IMR-90 (cell line): Measurements from ENCODE around the gene PRKAR1B. TPM values are rescaled to one million over a fixed set of nuclear protein-coding genes. Genes with fewer than 3 reads are reported as not detected.

Experiments
- ATAC-seq: fragments of 200-7000 bp; cut with Tn5 transposase; 2 replicates; pipeline ENCODE4 v1.9.1; 2020; ENCODE audit warnings: low read depth, mild to moderate bottlenecking, moderate library complexity
- BruUV-seq: library from RNA; stranded (reverse); fragments of 400-500 nt; replicated peaks from 2 replicates; lab custom pipeline; 2021; lab: Mats Ljungman, UMichigan
- CTCF ChIA-PET: fragments of 300-600 bp; formaldehyde crosslinking; extraction: SDS; loops from one replicate; lab custom pipeline; 2021; ENCODE audit warnings: antibody characterized with exemption; lab: Yijun Ruan, JAX
- POLR2A ChIA-PET: fragments of 300-600 bp; sonication (Branson Sonifier 250); formaldehyde crosslinking; loops from one replicate; lab custom pipeline; 2022; ENCODE audit warnings: antibody characterized with exemption; ENCODE audit not compliant: unreplicated experiment; lab: Charles Lee
- DNase-seq: peaks from one replicate; pipeline ENCODE4 v3.0.0; 2013
- H2AFZ ChIP-seq: replicated peaks from 2 replicates; pipeline ENCODE3; 2013; ENCODE audit warnings: low read length, mild to moderate bottlenecking; ENCODE audit not compliant: poor library complexity
- H2AK5ac ChIP-seq: 2 replicates; pipeline ENCODE4 v1.6.1; 2013; ENCODE audit warnings: low read depth, low read length, inconsistent platforms
- H2AK9ac ChIP-seq: replicated peaks from 2 replicates; pipeline ENCODE3; 2013; ENCODE audit warnings: mild to moderate bottlenecking, low read depth, low read length, moderate library complexity; ENCODE audit not compliant: poor library complexity
- H2BK120ac ChIP-seq: 2 replicates; pipeline ENCODE4 v1.6.1; 2013; ENCODE audit warnings: low read depth, low read length, inconsistent platforms
- H2BK15ac ChIP-seq: 3 replicates; pipeline ENCODE4 v1.6.1; 2013; ENCODE audit warnings: low read depth, low read length, inconsistent platforms
- H2BK20ac ChIP-seq: 2 replicates; pipeline ENCODE4 v1.6.1; 2013; ENCODE audit warnings: low read depth, mild to moderate bottlenecking, inconsistent platforms, low read length, moderate library complexity
- H2BK5ac ChIP-seq: 2 replicates; pipeline ENCODE4 v1.6.1; 2013; ENCODE audit warnings: mild to moderate bottlenecking, low read depth, low read length, inconsistent platforms; ENCODE audit not compliant: poor library complexity, severe bottlenecking
- H3K14ac ChIP-seq: replicated peaks from 2 replicates; pipeline ENCODE4 v1.6.1; 2013; ENCODE audit warnings: low read depth, low read length, inconsistent platforms
- H3K18ac ChIP-seq: 2 replicates; pipeline ENCODE4 v1.6.1; 2013; ENCODE audit warnings: low read depth, low read length, control low read depth
- H3K23ac ChIP-seq: 2 replicates; pipeline ENCODE4 v1.6.1; 2013; ENCODE audit warnings: low read depth, low read length, inconsistent platforms
- H3K27ac ChIP-seq: 2 replicates; pipeline ENCODE4 v1.5.1; 2013; ENCODE audit warnings: mild to moderate bottlenecking, control low read depth, low read length; ENCODE audit not compliant: insufficient read depth
- H3K27me3 ChIP-seq: 2 replicates; pipeline ENCODE4 v1.6.1; 2013; ENCODE audit warnings: low read length; ENCODE audit not compliant: control insufficient read depth, insufficient read depth
- H3K36me3 ChIP-seq: 2 replicates; pipeline ENCODE4 v1.6.1; 2013; ENCODE audit warnings: low read length, mixed read lengths; ENCODE audit not compliant: control insufficient read depth, insufficient read depth
- H3K4ac ChIP-seq: 2 replicates; pipeline ENCODE4 v1.6.1; 2013; ENCODE audit warnings: low read depth, low read length, inconsistent platforms
- H3K4me1 ChIP-seq: 2 replicates; pipeline ENCODE4 v1.6.1; 2013; ENCODE audit warnings: low read length, mixed read lengths; ENCODE audit not compliant: control insufficient read depth, insufficient read depth
- H3K4me2 ChIP-seq: 2 replicates; pipeline ENCODE4 v1.6.1; 2013; ENCODE audit warnings: low read depth, mild to moderate bottlenecking, control low read depth, low read length, moderate library complexity
- H3K4me3 ChIP-seq: 2 replicates; pipeline ENCODE4 v1.5.1; 2013; ENCODE audit warnings: low read depth, mild to moderate bottlenecking, control low read depth, low read length, moderate library complexity; ENCODE audit not compliant: insufficient read depth
- H3K56ac ChIP-seq: 2 replicates; pipeline ENCODE4 v1.6.1; 2013; ENCODE audit warnings: low read length, inconsistent platforms; ENCODE audit not compliant: insufficient read depth; ENCODE audit errors: extremely low read depth
- H3K79me1 ChIP-seq, 2 experiments: 2 replicates each; pipeline ENCODE4 v1.6.1; 2013; ENCODE audit warnings: low read length in 2 of 2, inconsistent platforms in 1 of 2, low read depth in 1 of 2
- H3K9ac ChIP-seq: 2 replicates; pipeline ENCODE4 v1.6.1; 2013; ENCODE audit warnings: low read depth, low read length, control low read depth
- H3K9me1 ChIP-seq: 2 replicates; pipeline ENCODE4 v1.6.1; 2013; ENCODE audit warnings: low read length, inconsistent platforms; ENCODE audit not compliant: insufficient read depth
- H3K9me3 ChIP-seq: 2 replicates; pipeline ENCODE4 v1.6.1; 2013; ENCODE audit warnings: low read length; ENCODE audit not compliant: control insufficient read depth, insufficient read depth
- H4K20me1 ChIP-seq: 2 replicates; pipeline ENCODE4 v1.6.1; 2013; ENCODE audit warnings: low read length, inconsistent platforms; ENCODE audit not compliant: insufficient read depth
- H4K5ac ChIP-seq: 2 replicates; pipeline ENCODE4 v1.6.1; 2013; ENCODE audit warnings: mild to moderate bottlenecking, low read depth, low read length, control low read depth
- H4K8ac ChIP-seq, 2 experiments: 2 replicates each; pipeline ENCODE4 v1.6.1; 2013; ENCODE audit warnings: low read depth in 2 of 2, low read length in 2 of 2, control low read depth in 1 of 2, inconsistent platforms in 1 of 2
- H4K91ac ChIP-seq: 2 replicates; pipeline ENCODE4 v1.6.1; 2013; ENCODE audit warnings: low read depth, low read length, inconsistent platforms; ENCODE audit not compliant: insufficient read depth
- BHLHE40 ChIP-seq: fragments of 150-350 bp; IDR thresholded peaks from 2 replicates; pipeline ENCODE4 v1.6.1; 2016; ENCODE audit warnings: mild to moderate bottlenecking, low read depth, low read length
- CEBPB ChIP-seq: IDR thresholded peaks from 2 replicates; pipeline ENCODE4 v1.6.1; 2012; ENCODE audit warnings: low read depth, low read length, improper control_type of control experiment
- CHD1 ChIP-seq: IDR thresholded peaks from 2 replicates; pipeline ENCODE4 v1.6.1; 2012; ENCODE audit warnings: low read depth, low read length, improper control_type of control experiment
- FOS ChIP-seq: fragments of 150-350 bp; IDR thresholded peaks from 2 replicates; pipeline ENCODE4 v1.6.1; 2016; ENCODE audit warnings: low read depth, low read length
- MAFK ChIP-seq: IDR thresholded peaks from 2 replicates; pipeline ENCODE4 v1.6.1; 2012; ENCODE audit warnings: low read depth, low read length, improper control_type of control experiment
- MAZ ChIP-seq: IDR thresholded peaks from 2 replicates; pipeline ENCODE4 v1.6.1; 2012; ENCODE audit warnings: low read depth, mild to moderate bottlenecking, low read length, improper control_type of control experiment, moderate library complexity, borderline replicate concordance
- MXI1 ChIP-seq: IDR thresholded peaks from 2 replicates; pipeline ENCODE4 v1.6.1; 2012; ENCODE audit warnings: low read depth, mild to moderate bottlenecking, low read length, moderate library complexity, borderline replicate concordance
- NFE2L2 ChIP-seq: fragments of 150-350 bp; IDR thresholded peaks from 2 replicates; pipeline ENCODE4 v1.6.1; 2016; ENCODE audit warnings: low read depth, mild to moderate bottlenecking, low read length
- POLR2A ChIP-seq: IDR thresholded peaks from 2 replicates; pipeline ENCODE4 v1.6.1; 2012; ENCODE audit warnings: mild to moderate bottlenecking, low read depth, low read length
- RAD21 ChIP-seq: IDR thresholded peaks from 2 replicates; pipeline ENCODE4 v1.6.1; 2012; ENCODE audit warnings: low read length, improper control_type of control experiment
- RCOR1 ChIP-seq: IDR thresholded peaks from 2 replicates; pipeline ENCODE4 v1.6.1; 2012; ENCODE audit warnings: mild to moderate bottlenecking, low read length, improper control_type of control experiment; ENCODE audit not compliant: insufficient replicate concordance
- RFX5 ChIP-seq: IDR thresholded peaks from 2 replicates; pipeline ENCODE4 v1.8.0; 2012; ENCODE audit warnings: low read depth, mild to moderate bottlenecking, low read length, moderate library complexity
- SMC3 ChIP-seq: fragments of 150-350 bp; IDR thresholded peaks from 2 replicates; pipeline ENCODE4 v1.6.1; 2016; ENCODE audit warnings: low read depth, mild to moderate bottlenecking, antibody characterized with exemption, low read length, moderate library complexity
- WGBS, 2 experiments: methylation state at CpG; one replicate each; pipeline versions ENCODE4 v1.1.5 to v1.1.7; 2013; ENCODE audit warnings: missing lambda C conversion rate in 2 of 2; ENCODE audit not compliant: insufficient read length in 1 of 2; ENCODE audit errors: extremely low coverage in 2 of 2; 5-methylcytosine and 5-hydroxymethylcytosine counted together
- dilution Hi-C: fragments of 300-500 bp; cut with HindIII; formaldehyde crosslinking; loops from one replicate; pipeline ENCODE4 v1.14.3; 2018; ENCODE audit warnings: low sequenced_read_pairs; ENCODE audit not compliant: unreplicated experiment
- in situ Hi-C: fragments of 300-500 bp; cut with MboI; formaldehyde crosslinking; loops from 3 replicates; pipeline ENCODE4 v1.14.3; 2019; ENCODE audit warnings: low sequenced_read_pairs, inconsistent platforms, mixed read lengths
- intact Hi-C: fragments of 100-400 bp; cut with micrococcal nuclease; formaldehyde crosslinking; loops from 2 replicates; pipeline ENCODE4 v1.10.0; 2022
- polyA plus RNA-seq, 3 experiments: library from polyadenylated mRNA; depleted of rRNA; stranded (reverse); fragments of >200 nt; gene quantifications; 2 replicates each; pipeline ENCODE4 v1.2.3, GENCODE V29; 2012; ENCODE audit warnings: low replicate concordance in 1 of 3
- total RNA-seq: library from RNA; depleted of rRNA; stranded (reverse); fragments of >200 nt; gene quantifications from 2 replicates; pipeline ENCODE4 v1.2.3, GENCODE V29; 2012
- TF ChIP-seq, protein P1 (sequence below): conservative IDR thresholded peaks from 2 replicates; pipeline ENCODE4 v1.5.1; 2012; ENCODE audit warnings: mild to moderate bottlenecking, low read depth, low read length, improper control_type of control experiment
- TF ChIP-seq, protein P2 (sequence below): fragments of 150-350 bp; IDR thresholded peaks from 2 replicates; pipeline ENCODE4 v1.6.1; 2017; ENCODE audit warnings: mild to moderate bottlenecking, antibody characterized with exemption, low read length, low read depth
- TF ChIP-seq, protein P3 (sequence below): fragments of 150-350 bp; IDR thresholded peaks from 2 replicates; pipeline ENCODE4 v1.6.1; 2016; ENCODE audit warnings: low read depth, mild to moderate bottlenecking, low read length, moderate library complexity, borderline replicate concordance

The PRKAR1B gene
- total and polyA plus RNA-seq, 2 of the 4 experiments (the other 2 are of a cell fraction): 15.2 to 20.2 TPM

DNA sequence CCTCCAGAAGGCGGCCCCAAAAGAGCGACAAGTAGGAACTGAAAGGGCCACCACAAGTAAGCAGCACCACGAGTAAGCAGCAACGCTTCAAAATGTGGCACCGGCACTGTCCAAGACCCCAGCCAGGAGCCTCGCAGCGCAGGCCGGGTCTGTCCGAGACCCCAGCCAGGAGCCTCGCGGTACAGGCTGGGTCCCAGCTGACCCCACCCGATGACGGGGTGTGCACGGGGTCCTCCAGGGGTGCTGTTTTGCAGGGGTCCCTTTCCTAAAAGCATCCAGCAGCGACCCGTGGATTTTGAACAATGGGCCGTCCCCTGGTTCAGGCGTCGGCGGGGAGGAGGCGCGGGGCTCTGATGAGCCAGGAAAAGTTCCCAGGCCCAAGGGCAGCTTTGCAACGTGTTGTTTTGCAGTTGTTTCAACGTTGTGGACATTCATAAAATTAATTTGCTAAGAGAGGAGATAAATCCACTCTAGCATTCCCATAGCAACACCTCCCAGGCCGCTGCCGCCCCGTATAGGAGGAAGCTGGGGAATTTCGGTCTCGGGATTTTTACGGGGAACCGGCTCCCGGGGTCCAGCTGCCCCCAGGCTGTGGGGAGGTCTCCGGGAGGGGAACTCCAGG is 155.9 kb downstream of the PRKAR1B start:
- no peak overlapping the region for H4K5ac ChIP-seq
- BruUV-seq: no TSS peak
- ChIA-PET CTCF (no interaction called here), POLR2A (no interaction called here)
- no peak overlapping the region for H3K9ac ChIP-seq
- no peak overlapping the region for H2BK20ac ChIP-seq
- ATAC-seq (no peak), DNase-seq (no peak)
- in situ Hi-C loops: no loop called here
- no peak overlapping the region for H2BK120ac ChIP-seq
- H2BK5ac ChIP-seq: no peak overlapping the region
- no peak for TF ChIP-seq CEBPB
- TF ChIP-seq, protein P1, sequence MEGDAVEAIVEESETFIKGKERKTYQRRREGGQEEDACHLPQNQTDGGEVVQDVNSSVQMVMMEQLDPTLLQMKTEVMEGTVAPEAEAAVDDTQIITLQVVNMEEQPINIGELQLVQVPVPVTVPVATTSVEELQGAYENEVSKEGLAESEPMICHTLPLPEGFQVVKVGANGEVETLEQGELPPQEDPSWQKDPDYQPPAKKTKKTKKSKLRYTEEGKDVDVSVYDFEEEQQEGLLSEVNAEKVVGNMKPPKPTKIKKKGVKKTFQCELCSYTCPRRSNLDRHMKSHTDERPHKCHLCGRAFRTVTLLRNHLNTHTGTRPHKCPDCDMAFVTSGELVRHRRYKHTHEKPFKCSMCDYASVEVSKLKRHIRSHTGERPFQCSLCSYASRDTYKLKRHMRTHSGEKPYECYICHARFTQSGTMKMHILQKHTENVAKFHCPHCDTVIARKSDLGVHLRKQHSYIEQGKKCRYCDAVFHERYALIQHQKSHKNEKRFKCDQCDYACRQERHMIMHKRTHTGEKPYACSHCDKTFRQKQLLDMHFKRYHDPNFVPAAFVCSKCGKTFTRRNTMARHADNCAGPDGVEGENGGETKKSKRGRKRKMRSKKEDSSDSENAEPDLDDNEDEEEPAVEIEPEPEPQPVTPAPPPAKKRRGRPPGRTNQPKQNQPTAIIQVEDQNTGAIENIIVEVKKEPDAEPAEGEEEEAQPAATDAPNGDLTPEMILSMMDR: no peak
- TF ChIP-seq NFE2L2: no peak
- TF ChIP-seq RAD21: no peak
- no peak for TF ChIP-seq RCOR1
- TF ChIP-seq MAZ: no peak
- TF ChIP-seq BHLHE40: no peak
- TF ChIP-seq, protein P2, sequence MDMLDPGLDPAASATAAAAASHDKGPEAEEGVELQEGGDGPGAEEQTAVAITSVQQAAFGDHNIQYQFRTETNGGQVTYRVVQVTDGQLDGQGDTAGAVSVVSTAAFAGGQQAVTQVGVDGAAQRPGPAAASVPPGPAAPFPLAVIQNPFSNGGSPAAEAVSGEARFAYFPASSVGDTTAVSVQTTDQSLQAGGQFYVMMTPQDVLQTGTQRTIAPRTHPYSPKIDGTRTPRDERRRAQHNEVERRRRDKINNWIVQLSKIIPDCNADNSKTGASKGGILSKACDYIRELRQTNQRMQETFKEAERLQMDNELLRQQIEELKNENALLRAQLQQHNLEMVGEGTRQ: no peak
- no peak for TF ChIP-seq SMC3
- TF ChIP-seq MAFK: no peak
- no peak for TF ChIP-seq FOS
- TF ChIP-seq POLR2A: no peak
- TF ChIP-seq, protein P3, sequence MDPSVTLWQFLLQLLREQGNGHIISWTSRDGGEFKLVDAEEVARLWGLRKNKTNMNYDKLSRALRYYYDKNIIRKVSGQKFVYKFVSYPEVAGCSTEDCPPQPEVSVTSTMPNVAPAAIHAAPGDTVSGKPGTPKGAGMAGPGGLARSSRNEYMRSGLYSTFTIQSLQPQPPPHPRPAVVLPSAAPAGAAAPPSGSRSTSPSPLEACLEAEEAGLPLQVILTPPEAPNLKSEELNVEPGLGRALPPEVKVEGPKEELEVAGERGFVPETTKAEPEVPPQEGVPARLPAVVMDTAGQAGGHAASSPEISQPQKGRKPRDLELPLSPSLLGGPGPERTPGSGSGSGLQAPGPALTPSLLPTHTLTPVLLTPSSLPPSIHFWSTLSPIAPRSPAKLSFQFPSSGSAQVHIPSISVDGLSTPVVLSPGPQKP: no peak
- TF ChIP-seq MXI1: no peak
- no peak for TF ChIP-seq RFX5
- TF ChIP-seq CHD1: no peak
- H3K14ac ChIP-seq: no peak overlapping the region
- no peaks in the 10 kb centered on the region; the same call in 1 of the 2 replicates for H3K4me1 ChIP-seq
- no peak overlapping the region for H3K56ac ChIP-seq
- WGBS, 2 experiments: 88% methylated on average over 17 of the region's 33 CpGs; no CpG with 5 or more reads in 1 of the 2 experiments
- no peak overlapping the region for H2AK5ac ChIP-seq
- H4K20me1 ChIP-seq: no peaks in the 10 kb centered on the region
- H3K9me1 ChIP-seq: no peaks in the 10 kb centered on the region
- no peak overlapping the region for H3K4me2 ChIP-seq
- H2AK9ac ChIP-seq: no peak overlapping the region
- H3K18ac ChIP-seq: no peak overlapping the region
- H3K9me3 ChIP-seq: no peaks in the 10 kb centered on the region; the same call in 1 of the 2 replicates
- H3K79me1 ChIP-seq: no peaks in the 10 kb centered on the region
- H3K36me3 ChIP-seq: no peaks in the 10 kb centered on the region
- H3K4me3 ChIP-seq: no peak overlapping the region
- dilution Hi-C loops: no loop called here
- no peak overlapping the region for H2BK15ac ChIP-seq
- H3K4ac ChIP-seq: no peak overlapping the region
- no peak overlapping the region for H4K91ac ChIP-seq
- no peak overlapping the region for H2AFZ ChIP-seq
- H3K23ac ChIP-seq: no peak overlapping the region
- no peaks in the 10 kb centered on the region; the same call in 1 of the 2 replicates for H3K27me3 ChIP-seq
- H4K8ac ChIP-seq: no peak overlapping the region
- no peak overlapping the region for H3K27ac ChIP-seq
- intact Hi-C loops: no loop called here
